Measurements from ENCODE around the gene CALN1. TPM values are rescaled to one million over a fixed set of nuclear protein-coding genes. Genes with fewer than 3 reads are reported as not detected.

CALN1 gene
- total and polyA plus RNA-seq, 4 donors = 0.02 to 0.91 (median 0.03) TPM

- Histone ChIP-seq H3K27me3 (ENCODE audit: control insufficient read depth in 3 of 3, insufficient read depth in 3 of 3, low read length in 2 of 3) (peaks cover 0 to 2% (median 0%) of the 10 kb centered on the region in 3 donors), H3K36me3 (ENCODE audit: control insufficient read depth in 4 of 4, insufficient read depth in 4 of 4, low read length in 4 of 4) (no peaks in the 10 kb centered on the region), H3K4me1 (ENCODE audit: control insufficient read depth in 5 of 5, insufficient read depth in 5 of 5, low read length in 5 of 5) (no peaks in the 10 kb centered on the region), H3K4me3 (no peak overlapping the region), H3K27ac (ENCODE audit: low read depth in 1 of 2, low read length in 1 of 2) (no peak overlapping the region), H3K9ac (ENCODE audit: insufficient read depth in 1 of 2, low read length in 2 of 2) (no peak overlapping the region), H3K9me3 (ENCODE audit: control insufficient read depth in 4 of 4, insufficient read depth in 3 of 4, low read length in 3 of 4) (peaks cover 0 to 11% (median 0%) of the 10 kb centered on the region in 4 donors)
- TF ChIP-seq CTCF (IDR thresholded peaks at IDR 0.05; ENCODE audit: control extremely low read depth, extremely low read depth) = no peak
- ATAC-seq (ENCODE audit: insufficient read depth, low FRiP score) = no peak
- WGBS, 2 donors = 44 to 63% methylated on average over 9 of the region's 9 CpGs
- DNase-seq = no peak
These were observed 8.6 kb downstream of the CALN1 start for GRCh38 chr7:72403458-72404076.

GRCh38 chr7:72394016-72394415 is 18.1 kb downstream of the CALN1 start:
- no peak overlapping the region for H3K9ac ChIP-seq (ENCODE audit: insufficient read depth in 1 of 2, low read length in 2 of 2)
- H3K27ac ChIP-seq (ENCODE audit: low read depth in 1 of 2, low read length in 1 of 2) = no peak overlapping the region
- 0 to 18% methylated on average over 1 of the region's 1 CpG for whole genome bisulfite sequencing, 2 donors
- no peak for DNase-seq
- peaks cover 0 to 2% (median 0%) of the 10 kb centered on the region in 3 donors for H3K27me3 ChIP-seq (ENCODE audit: control insufficient read depth in 3 of 3, insufficient read depth in 3 of 3, low read length in 2 of 3)
- H3K4me1 ChIP-seq (ENCODE audit: control insufficient read depth in 5 of 5, insufficient read depth in 5 of 5, low read length in 5 of 5) = no peaks in the 10 kb centered on the region
- no peaks in the 10 kb centered on the region for H3K36me3 ChIP-seq (ENCODE audit: control insufficient read depth in 4 of 4, insufficient read depth in 4 of 4, low read length in 4 of 4)
- TF ChIP-seq CTCF (IDR thresholded peaks at IDR 0.05; ENCODE audit: control extremely low read depth, extremely low read depth) = no peak
- H3K4me3 ChIP-seq = no peak overlapping the region
- H3K9me3 ChIP-seq (ENCODE audit: control insufficient read depth in 4 of 4, insufficient read depth in 3 of 4, low read length in 3 of 4) = no peaks in the 10 kb centered on the region
- no peak for ATAC-seq (ENCODE audit: insufficient read depth, low FRiP score)

- ATAC-seq (ENCODE audit: insufficient read depth, low FRiP score) (no peak), DNase-seq (no peak)
- Histone ChIP-seq H3K27me3 (ENCODE audit: control insufficient read depth in 3 of 3, insufficient read depth in 3 of 3, low read length in 2 of 3) (no peaks in the 10 kb centered on the region), H3K9me3 (ENCODE audit: control insufficient read depth in 4 of 4, insufficient read depth in 3 of 4, low read length in 3 of 4) (no peaks in the 10 kb centered on the region), H3K4me1 (ENCODE audit: control insufficient read depth in 5 of 5, insufficient read depth in 5 of 5, low read length in 5 of 5) (no peaks in the 10 kb centered on the region), H3K9ac (ENCODE audit: insufficient read depth in 1 of 2, low read length in 2 of 2) (no peak overlapping the region), H3K36me3 (ENCODE audit: control insufficient read depth in 4 of 4, insufficient read depth in 4 of 4, low read length in 4 of 4) (no peaks in the 10 kb centered on the region), H3K4me3 (no peak overlapping the region), H3K27ac (ENCODE audit: low read depth in 1 of 2, low read length in 1 of 2) (no peak overlapping the region)
- TF ChIP-seq CTCF (IDR thresholded peaks at IDR 0.05; ENCODE audit: control extremely low read depth, extremely low read depth) = no peak
- WGBS, 2 donors = 94% methylated on average over 7 of the region's 7 CpGs
These were observed 20.2 kb downstream of the CALN1 start for GRCh38 chr7:72391821-72392377.
